Hypothalamus (tissue), 51 donors: Measurements from ENCODE around the gene BAHCC1.
A peak's percentile ranks its signal among the peaks of the same experiment; 100 is the strongest.

Experiments
- DNase-seq, 51 donors: peaks; one replicate each; lab custom pipeline; 2025; lab: John Stamatoyannopoulos, UW

The BAHCC1 gene

GRCh38 chr17:81366648-81367047 lies 28.6 kb upstream of the BAHCC1 start:
- DNase-seq, result no peak

GRCh38 chr17:81367171-81367570 lies 28.1 kb upstream of the BAHCC1 start:
- DNase-seq, result no peak

DNA sequence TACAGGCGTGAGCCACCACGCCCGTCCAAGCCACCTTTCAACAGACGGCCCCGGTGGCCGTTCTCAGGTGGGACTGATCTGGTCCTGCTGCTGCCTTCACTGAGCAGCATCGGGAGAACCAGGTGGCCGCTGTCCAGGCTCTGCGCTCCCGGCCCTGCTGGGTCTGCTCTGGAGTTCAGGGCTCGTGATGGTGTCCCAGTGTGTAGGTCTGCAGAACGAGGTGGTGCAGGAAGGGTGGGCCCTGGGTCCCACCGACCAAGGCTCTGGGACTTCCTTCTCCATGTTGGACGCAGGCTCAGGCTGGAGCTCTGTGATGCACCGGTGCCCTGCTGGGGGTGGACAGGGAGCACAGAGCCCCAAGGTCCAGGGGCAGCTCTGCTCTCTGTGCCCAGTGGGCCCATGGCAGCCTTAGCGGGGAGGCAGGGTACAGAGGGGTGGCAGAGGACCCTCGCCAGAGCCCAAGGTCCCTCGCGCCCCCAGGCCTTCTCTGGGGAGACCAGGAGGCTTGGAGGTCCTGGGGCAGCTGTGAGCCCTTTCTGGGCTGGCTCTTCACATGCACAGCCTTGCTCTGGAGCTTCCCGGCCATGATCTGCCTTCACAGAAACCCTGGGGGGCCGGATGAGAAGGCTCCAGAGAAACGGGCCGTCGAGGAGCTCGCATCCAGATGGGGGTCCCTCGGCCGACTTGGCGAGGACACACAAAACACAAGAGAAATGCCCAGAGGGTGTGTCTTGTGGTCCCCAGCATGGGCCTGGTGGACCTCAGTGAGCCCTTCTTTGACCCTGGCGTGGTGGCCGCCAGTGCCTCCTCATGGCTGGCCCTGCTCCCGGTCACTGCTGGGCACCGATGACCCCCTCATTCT lies 26.9 kb upstream of the BAHCC1 start:
- DNase-seq, result no peak

- DNase-seq, result no peak
These were observed 25.0 kb upstream of the BAHCC1 start for GRCh38 chr17:81370294-81370693.

DNA sequence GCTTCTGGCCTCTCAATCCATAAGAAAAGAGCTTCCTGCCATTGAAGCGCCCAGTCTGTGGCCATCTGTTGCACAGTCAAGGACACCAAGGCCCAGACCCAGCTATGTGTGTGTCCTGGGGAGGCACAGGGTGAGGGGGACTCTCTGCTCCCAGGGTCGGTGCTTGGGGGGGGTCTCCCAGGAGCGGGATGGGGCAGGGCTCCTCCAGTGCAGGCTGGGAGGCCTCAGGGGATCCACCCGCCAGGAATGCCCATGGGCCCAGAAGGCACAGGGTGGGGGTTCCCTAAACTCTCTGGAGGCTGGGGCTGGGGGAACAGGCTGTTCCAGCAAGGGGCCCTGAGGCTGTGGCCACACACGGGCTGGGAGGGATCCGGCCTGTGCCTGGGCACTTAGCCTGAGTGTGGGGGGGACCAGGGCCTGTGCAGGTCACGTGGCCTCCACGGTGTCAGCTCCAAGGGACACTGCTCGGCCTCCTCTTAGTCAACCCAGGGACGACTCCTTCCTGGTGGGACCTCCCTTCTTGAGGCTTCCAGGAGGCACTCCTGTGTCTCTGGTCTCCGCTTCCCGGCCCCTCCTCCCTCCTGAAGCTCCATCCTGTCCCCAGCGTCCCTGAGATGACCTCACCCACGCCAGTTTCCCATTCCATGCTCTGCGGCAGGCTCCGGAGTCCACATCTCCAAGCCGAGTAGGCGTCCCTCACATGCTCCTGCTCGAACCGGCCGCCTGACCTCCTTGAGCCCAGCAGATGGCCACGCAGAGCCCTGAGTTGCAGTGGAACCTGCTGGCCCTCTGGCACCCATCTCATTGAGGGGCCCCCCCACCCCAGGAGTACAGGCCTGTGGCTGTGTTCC lies 23.1 kb upstream of the BAHCC1 start:
- peak in 27 of 51 donors; percentile 28 to 79 (median 58) for DNase-seq

DNA sequence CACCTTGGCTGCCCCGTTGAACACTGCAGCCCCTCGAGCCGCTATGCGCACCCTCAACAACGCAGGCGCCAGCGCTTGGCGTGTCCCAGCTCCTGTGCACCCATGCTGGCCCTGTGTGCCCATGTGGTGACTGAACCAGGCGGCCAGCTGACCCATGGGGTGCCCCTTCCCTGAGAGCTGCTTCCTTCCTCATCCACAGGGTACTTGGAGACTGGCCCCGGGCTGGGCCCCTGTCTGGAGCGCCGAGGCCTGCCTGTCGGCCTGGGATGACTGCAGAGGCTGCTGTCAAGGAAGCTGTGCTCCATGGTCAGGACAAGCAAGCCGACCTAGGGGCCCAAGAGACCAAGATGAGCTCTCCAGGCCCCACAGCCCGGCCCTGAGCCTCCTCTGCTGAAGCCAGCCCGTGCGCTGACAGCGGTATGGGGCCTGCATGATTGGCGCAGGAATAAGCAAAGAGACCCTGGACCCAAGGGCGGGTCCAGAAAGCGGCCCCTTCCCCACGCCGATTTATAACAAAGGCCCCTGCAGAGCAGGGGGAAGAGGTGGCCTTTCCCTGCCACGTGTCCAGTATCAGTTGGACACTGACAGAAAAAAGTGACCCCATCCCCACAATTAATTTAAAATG lies 21.6 kb upstream of the BAHCC1 start:
- peak in 2 of 51 donors; percentile 23 for DNase-seq

DNA sequence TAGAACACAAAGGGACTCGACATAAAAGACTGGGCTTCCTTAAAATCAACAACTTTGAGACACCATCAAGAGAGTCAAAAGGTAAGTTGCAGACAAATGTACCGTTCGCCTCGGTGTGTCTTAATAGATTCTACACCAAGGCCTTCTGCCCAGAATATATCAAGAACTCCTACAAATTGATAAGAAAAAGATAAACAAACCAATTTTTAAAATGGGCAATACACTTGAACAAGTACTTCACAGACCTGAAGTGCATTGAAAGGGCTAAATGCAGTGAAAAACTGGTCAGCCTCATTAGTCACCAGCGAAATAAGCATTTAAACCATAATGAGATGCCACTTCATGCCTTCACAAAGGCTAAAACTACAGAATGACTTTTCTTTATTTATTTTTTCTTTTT lies 20.4 kb upstream of the BAHCC1 start:
- no peak for DNase-seq

DNA sequence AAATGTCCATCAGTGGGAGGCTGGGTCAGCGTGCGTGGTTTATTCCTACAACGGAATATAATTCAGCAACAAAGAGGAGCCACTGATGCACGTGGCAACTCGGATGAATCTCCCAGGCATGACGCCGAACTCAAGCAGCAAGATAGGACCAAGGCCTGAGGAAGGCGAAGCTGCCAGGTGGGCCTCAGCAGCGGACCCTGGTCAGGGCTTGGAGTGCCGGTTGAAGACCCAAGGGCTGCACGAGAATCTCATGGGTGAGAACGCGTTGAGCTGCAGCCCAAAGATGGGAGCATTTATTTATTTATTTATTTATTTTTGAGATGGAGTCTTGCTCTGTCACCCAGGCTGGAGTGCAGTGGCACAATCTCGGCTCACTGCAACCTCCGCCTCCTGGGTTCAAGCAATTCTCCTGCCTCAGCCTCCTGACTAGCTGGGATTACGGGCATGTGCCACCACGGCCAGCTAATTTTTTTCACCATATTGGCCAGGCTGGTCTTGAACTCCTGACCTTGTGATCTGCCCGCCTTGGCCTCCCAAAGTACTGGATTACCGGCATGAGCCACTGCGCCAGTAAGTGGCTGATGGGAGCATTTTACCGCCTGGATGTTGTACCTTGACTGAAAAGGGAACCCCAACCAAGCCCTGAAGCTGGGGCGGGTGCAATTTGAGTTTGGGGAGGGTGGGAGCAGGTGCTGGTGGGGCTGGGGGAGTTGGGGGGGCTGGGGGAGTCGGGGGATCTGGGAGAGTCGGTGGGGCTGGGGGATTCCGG lies 18.1 kb upstream of the BAHCC1 start:
- no peak for DNase-seq

DNA sequence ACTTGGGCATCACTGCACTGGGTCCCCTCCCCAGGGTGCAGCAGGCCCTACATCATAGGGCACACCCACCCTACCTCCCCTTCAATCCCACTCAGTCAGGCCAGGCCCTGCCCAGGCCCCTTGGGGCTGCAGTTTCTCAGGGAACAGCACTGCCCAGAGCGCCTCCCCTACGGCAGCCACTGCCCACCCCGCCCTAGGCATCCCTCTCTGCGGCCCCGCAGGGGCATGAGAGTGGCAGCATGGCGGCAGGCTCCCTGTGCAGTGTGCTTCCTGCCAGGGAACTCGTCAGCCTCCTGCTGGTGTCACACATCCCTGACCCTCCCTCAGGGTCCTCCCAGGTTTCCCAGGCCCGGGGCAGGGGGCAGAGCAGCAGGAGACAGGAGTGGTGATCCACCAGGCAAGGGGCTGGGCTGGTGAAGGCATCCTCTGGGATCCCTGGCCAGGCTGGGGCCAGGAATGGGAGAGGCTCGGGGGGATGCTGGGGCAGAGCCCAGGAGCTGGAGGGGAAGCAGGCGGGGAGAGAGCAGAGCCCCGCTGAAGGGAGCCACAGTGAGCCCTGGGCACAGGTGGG lies 16.2 kb upstream of the BAHCC1 start:
- no peak for DNase-seq

DNA sequence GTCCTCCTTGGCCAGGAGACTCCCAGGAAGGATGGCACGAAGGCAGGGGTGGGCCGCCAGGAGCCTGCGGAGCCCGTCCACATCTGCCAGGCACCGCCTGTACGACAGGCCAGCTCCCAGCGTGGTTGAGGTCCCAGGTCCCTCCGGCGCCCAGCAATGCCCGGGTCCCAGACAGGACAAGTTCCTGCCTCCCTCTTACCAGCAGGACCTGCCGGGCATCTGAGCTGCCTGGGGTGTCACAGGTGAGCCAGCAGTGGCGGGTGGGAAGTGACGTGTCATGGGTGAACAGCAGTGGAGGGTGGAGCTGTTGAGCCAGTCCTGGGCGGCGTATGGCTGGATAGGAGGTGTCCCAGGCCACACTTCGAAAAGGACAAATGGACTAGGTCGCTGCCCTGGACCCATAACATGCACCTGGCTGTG lies 15.7 kb upstream of the BAHCC1 start:
- DNase-seq, result no peak

DNA sequence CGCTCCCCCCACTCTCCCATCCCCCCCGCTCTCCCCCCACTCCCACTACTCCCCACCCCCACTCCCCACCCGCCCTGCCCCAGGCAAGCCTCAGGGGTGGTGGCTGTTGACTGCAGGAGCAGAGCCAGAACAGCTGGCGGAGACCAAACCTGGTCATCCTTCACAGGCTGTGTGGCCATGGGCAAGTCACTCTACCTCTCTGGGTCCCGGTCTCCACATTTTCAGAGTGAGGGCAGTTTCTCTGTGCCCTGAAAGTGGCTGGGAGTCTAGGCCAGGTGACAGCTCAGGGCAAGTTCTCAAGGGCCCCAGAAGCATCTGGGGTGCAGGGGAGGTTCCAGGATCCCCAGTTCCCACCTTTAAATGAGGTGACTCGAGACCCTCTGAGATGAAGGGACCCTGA lies 15.1 kb upstream of the BAHCC1 start:
- no peak for DNase-seq

- DNase-seq, result peak in 9 of 51 donors; percentile 25 to 67 (median 50)
These were observed 14.4 kb upstream of the BAHCC1 start for GRCh38 chr17:81380666-81381518.

GRCh38 chr17:81381632-81382577 lies 13.4 kb upstream of the BAHCC1 start:
- peak in 2 of 51 donors; percentile 37 to 60 for DNase-seq

DNA sequence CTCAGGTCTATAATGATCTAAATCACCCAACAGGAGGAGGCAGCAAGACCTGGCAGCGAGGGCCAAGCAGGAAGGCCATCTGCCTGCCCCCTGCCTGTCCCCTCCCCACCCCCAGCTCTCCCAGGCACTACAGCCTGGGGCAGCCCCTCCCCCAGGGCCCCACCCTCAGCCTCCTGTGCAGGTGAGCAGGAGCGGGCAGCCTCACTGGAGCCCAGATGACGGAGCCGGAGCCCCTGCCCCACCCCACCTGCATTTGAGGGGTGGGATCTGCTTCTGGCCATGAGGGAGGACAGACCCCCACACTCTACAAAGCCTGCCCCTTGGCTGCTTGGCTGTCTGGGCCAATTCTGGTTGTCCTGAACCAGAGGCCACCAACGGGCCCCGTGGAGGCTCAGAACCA lies 12.4 kb upstream of the BAHCC1 start:
- no peak for DNase-seq

DNA sequence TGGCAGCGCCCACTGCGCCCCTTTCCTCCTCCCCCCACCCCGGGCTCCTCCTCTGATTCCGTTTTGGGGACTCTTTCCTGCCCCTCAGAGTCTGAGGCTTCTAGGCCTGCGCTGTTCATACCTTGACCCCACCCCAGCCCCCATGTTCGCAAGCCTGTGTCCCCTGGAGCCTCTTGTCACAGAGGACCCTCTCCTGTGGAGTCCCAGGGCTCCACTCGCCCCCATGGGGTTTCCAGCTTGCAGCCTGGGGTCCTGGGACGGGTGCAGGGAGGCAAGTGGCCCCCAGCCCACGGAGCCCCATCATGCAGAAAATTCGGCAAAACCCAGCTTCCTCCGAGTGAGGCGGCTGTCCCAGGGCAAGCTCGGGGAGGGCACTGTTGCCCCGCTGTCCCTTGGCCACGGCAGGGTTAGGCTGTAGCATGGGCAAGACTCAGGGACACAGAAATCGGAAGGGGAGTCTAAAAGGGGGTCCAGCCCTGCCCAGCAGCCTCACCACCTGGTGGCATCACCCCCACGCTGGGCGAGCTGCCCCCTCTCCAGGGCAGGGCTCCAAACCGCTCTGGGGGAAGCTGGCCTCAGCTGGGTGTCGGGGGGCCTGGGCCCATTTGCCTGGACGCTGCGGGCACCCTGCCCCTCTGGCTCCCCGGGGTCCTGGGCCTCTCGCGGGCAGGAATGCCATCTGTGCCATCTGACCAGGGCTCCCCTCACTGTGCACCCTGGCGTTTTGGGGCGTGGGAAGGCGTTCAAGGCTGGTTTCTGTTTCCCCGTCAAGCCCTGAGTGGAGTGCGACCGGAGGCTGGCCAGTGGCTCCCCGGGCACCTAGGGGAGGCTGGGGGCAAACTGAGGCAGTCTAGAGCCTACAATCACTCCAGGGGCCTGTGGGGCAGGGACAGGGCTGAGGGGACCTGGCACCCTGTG lies 11.5 kb upstream of the BAHCC1 start:
- DNase-seq, result peak in 3 of 51 donors; percentile 10 to 50 (median 32)

GRCh38 chr17:81384929-81385319 lies 10.3 kb upstream of the BAHCC1 start:
- DNase-seq, result peak in 1 of 51 donors; percentile 82
